Omental fat pad (tissue), 4 donors: ENCODE measurements around the gene PSMB11. TPM values are rescaled to one million over a fixed set of nuclear protein-coding genes. Genes with fewer than 3 reads are reported as not detected.

Experiments
- ATAC-seq: fragments of 150-250 bp; one replicate; pipeline ENCODE4 v1.9.1; 2016; ENCODE audit warnings: mild to moderate bottlenecking, moderate library complexity; ENCODE audit not compliant: low FRiP score
- DNase-seq: peaks from one replicate; pipeline ENCODE4 v3.0.0-alpha.2; 2019; ENCODE audit warnings: low spot score
- total RNA-seq, 4 donors: library from RNA; depleted of rRNA; stranded (reverse); fragments of >200 nt; gene quantifications; one replicate each; pipeline ENCODE4 v1.1.0, GENCODE V29; 2016
- TF ChIP-seq, protein P1 (sequence below), 3 donors: fragments of 450-650 bp; IDR thresholded peaks; one replicate each; pipeline ENCODE4 v1.5.1; 2016 to 2017; ENCODE audit warnings: antibody characterized with exemption in 3 of 3, mild to moderate bottlenecking in 3 of 3, moderate library complexity in 2 of 3

Gene PSMB11
- total RNA-seq, 4 donors from 2014 or later: not detected

DNA sequence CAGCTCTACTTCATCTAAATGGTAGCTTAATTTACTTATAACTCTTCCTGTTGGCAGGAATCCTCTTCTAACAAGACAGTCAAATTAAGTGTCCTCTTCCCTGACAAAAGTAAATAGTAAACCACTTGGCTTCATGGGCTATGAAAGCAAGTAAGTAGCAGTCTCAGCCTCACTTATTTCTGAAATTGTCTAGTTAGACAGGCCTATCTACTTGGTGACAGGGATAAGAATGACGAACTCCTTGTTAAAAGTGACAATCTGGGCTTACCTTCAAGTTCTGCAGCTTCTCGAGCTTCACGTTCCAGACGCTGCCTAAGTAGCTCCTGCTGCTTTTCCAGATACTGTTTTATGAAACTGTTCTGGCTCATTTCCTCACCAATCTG lies 48.2 kb downstream of the PSMB11 start:
- DNase-seq: no peak
- no peak for ATAC-seq
- TF ChIP-seq, protein P1, sequence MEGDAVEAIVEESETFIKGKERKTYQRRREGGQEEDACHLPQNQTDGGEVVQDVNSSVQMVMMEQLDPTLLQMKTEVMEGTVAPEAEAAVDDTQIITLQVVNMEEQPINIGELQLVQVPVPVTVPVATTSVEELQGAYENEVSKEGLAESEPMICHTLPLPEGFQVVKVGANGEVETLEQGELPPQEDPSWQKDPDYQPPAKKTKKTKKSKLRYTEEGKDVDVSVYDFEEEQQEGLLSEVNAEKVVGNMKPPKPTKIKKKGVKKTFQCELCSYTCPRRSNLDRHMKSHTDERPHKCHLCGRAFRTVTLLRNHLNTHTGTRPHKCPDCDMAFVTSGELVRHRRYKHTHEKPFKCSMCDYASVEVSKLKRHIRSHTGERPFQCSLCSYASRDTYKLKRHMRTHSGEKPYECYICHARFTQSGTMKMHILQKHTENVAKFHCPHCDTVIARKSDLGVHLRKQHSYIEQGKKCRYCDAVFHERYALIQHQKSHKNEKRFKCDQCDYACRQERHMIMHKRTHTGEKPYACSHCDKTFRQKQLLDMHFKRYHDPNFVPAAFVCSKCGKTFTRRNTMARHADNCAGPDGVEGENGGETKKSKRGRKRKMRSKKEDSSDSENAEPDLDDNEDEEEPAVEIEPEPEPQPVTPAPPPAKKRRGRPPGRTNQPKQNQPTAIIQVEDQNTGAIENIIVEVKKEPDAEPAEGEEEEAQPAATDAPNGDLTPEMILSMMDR (IDR thresholded peaks at IDR 0.05): no peak

DNA sequence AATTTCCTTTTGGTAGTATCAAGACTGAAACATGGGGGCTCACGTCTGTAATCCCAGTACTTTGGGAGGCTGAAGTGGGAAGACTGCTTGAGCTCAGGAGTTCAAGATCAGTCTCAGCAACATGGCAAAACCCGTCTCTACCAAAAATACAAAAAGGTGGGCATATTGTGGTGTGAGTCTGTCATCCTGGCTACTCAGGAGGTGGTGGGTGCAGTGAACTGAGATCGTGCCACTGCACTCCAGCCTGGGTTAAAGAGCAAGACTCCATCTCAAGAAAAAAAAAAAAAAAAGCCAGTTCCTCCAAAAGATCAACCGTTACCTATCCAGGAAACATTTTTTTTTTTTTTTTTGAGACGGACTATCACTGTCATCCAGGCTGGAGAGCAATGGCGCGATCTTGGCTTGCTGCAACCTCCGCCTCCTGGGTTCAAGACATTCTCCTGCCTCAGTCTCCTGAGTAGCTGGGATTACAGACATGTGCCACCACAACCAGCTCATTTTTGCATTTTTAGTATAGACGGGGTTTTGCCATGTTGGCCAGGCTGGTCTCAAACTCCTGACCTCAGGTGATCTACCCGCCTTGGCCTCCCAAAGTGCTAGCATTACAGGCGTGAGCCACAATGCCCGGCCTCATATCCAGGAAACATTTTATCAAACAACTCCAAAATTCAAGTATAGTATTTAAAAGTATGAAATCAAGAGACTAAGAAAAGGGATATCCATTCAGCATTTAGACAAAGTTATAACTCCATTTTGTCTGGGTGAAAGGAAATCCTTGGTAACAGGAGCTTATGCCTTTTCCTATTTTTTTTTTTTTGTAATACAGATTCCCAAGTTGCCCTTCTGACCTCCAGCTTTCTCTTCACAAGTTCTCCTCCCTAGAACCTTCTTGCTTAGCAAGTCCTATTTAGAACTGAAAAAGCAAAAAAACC lies 49.5 kb downstream of the PSMB11 start:
- TF ChIP-seq, protein P1 (IDR thresholded peaks at IDR 0.05): no peak
- ATAC-seq: no peak
- DNase-seq: no peak

DNA sequence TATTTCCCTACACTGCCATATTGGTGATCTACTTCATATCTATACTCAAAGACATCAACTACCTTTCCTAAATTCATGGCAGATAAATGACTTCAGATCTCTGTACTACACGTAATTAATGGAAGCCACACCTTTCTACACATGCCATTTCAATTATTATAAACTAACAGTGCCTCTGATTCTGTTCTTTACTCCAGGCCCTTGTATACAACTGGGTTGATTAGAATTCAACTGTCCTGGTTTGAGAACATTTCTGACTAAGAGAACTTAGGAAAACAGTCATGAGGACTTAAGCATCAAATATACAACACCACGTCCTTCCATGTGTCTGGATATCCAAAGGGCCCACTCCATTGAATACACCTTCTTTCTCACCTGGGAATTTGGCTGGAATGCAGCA lies 51.1 kb downstream of the PSMB11 start:
- no peak for DNase-seq
- TF ChIP-seq, protein P1 (IDR thresholded peaks at IDR 0.05): no peak
- no peak for ATAC-seq

DNA sequence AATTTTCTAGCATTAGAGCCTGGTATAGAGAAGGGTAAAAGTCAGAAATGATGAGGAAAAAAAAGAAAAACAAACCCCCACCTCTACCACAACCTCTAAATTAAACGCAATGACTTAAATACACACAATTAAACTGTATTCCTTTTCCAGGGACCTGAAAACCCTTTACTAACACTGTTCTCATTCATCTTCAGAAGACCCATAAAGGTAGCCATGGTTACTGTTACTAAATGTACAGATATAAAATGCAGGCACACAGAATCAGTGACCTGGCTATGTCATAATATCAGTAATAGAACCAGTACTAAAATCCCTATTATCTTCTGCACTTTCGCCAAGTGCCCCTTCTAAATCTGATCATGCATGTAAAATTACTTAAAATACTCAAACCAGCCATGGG lies 51.5 kb downstream of the PSMB11 start:
- ATAC-seq (no peak), DNase-seq (no peak)
- TF ChIP-seq, protein P1 (IDR thresholded peaks at IDR 0.05): no peak

Other genes starting within 250 kb of the PSMB11 start
- gene SLC7A7, start 226.8 kb upstream of the PSMB11 start, total RNA-seq: 10 to 100 TPM; 52.0 to 72.3 (median 64.0) TPM
- gene MRPL52, start 212.3 kb upstream of the PSMB11 start, total RNA-seq: 10 to 100 TPM; 15.9 to 55.1 (median 37.7) TPM
- gene MMP14, start 205.6 kb upstream of the PSMB11 start, total RNA-seq: 100 to 1,000 TPM; 108 to 208 (median 166) TPM
- gene LRP10, start 170.5 kb upstream of the PSMB11 start, total RNA-seq: 100 to 1,000 TPM in 2 of 4 donors, 10 to 100 TPM in 2; 73.5 to 125 (median 96.6) TPM
- 1 to 10 TPM in 2 of 4 donors, under 1 TPM in 2; 0.24 to 3.3 (median 1.0) TPM for gene REM2, start 159.0 kb upstream of the PSMB11 start, total RNA-seq
- gene RBM23, start 123.1 kb upstream of the PSMB11 start, total RNA-seq: 100 to 1,000 TPM in 2 of 4 donors, 10 to 100 TPM in 2; 48.7 to 127 (median 85.9) TPM
- 10 to 100 TPM; 38.8 to 54.9 (median 49.6) TPM for gene PRMT5, start 112.8 kb upstream of the PSMB11 start, total RNA-seq
- gene HAUS4, start 85.1 kb upstream of the PSMB11 start, total RNA-seq: 10 to 100 TPM; 27.0 to 84.8 (median 32.0) TPM
- gene AJUBA, start 59.7 kb upstream of the PSMB11 start, total RNA-seq: 10 to 100 TPM in 2 of 4 donors, 1 to 10 TPM in 2; 4.0 to 13.4 (median 9.9) TPM
- 10 to 100 TPM in 1 of 4 donors, 1 to 10 TPM in 3; 6.0 to 12.2 (median 8.4) TPM for gene C14orf93, start 32.1 kb upstream of the PSMB11 start, total RNA-seq
- gene PSMB5, start 7.3 kb upstream of the PSMB11 start, total RNA-seq: 100 to 1,000 TPM; 126 to 150 (median 129) TPM
- 1 to 10 TPM; 1.6 to 4.9 (median 1.8) TPM for gene CDH24, start 15.3 kb downstream of the PSMB11 start, total RNA-seq
- 100 to 1,000 TPM in 3 of 4 donors, 10 to 100 TPM in 1; 85.6 to 143 (median 120) TPM for gene ACIN1, start 52.9 kb downstream of the PSMB11 start, total RNA-seq
- gene C14orf119, start 53.3 kb downstream of the PSMB11 start, total RNA-seq: 10 to 100 TPM; 39.2 to 46.7 (median 43.6) TPM
- gene CIROP, start 62.8 kb downstream of the PSMB11 start, total RNA-seq: under 1 TPM in 1 of 4 donors, not detected in 3; 0.25 TPM
- 1 to 10 TPM in 1 of 4 donors, under 1 TPM in 2, not detected in 1; 0.36 to 2.7 (median 0.37) TPM for gene CEBPE, start 77.0 kb downstream of the PSMB11 start, total RNA-seq
- gene SLC7A8, start 141.4 kb downstream of the PSMB11 start, total RNA-seq: 100 to 1,000 TPM in 1 of 4 donors, 10 to 100 TPM in 3; 40.2 to 106 (median 92.1) TPM
- not detected for gene RNF212B, start 195.7 kb downstream of the PSMB11 start, total RNA-seq
- gene HOMEZ, start 243.9 kb downstream of the PSMB11 start, total RNA-seq: 10 to 100 TPM in 2 of 4 donors, 1 to 10 TPM in 2; 3.5 to 13.6 (median 10.6) TPM